ENCODE measurements around the gene RASSF10. TPM values are rescaled to one million over a fixed set of nuclear protein-coding genes. Genes with fewer than 3 reads are reported as not detected.
A peak's percentile ranks its signal among the peaks of the same experiment; 100 is the strongest.

Gene RASSF10
- polyA plus RNA-seq, 2 of the 4 experiments (the other 2 are of a cell fraction) = 3.9 to 10.3 TPM

- CTCF ChIA-PET = interaction anchor here (0.7 to 1.5 kb wide), 4 partner anchors 8 to 143 kb away, joined by 3 to 4 read pairs (median 3); no protein-coding TSS in a partner anchor
- TF ChIP-seq FOSB (CRISPR knock-in tag; IDR thresholded peaks at IDR 0.05) (no peak), HDAC2 (IDR thresholded peaks at IDR 0.05) (no peak), ZSCAN20 (CRISPR knock-in tag; IDR thresholded peaks at IDR 0.05) (no peak)
- no peak overlapping the region for H3K4me2 ChIP-seq
- H3K27ac ChIP-seq = 0 out of 6 replicates have a peak overlapping the region, but pooled peaks of 1 of the 2 experiments have one; percentile 3
- ATAC-seq (no peak), FAIRE-seq (no peak), DNase-seq (ENCODE audit: low read depth in 1 of 2, low spot score in 1 of 2) (no peak)
- H3K4me1 ChIP-seq = peaks cover 38% of the 10 kb centered on the region
- no peak overlapping the region for H3K4me3 ChIP-seq
- H3K9me3 ChIP-seq = no peaks in the 10 kb centered on the region
- WGBS (ENCODE audit: missing lambda C conversion rate) = 75% methylated on average over 4 of the region's 4 CpGs
- POLR2A ChIA-PET = interaction anchor here (1.0 to 1.8 kb wide), 2 partner anchors 15 to 32 kb away, joined by 3 to 6 read pairs; partner anchors contain the start of gene RASSF10
Observed at GRCh38 chr11:13040969-13041561, 31.9 kb downstream of the RASSF10 start.

- TF ChIP-seq PBX3 (IDR thresholded peaks at IDR 0.05) (no peak), ESRRA (IDR thresholded peaks at IDR 0.05; ENCODE audit: borderline replicate concordance, low read length) (peak; percentile 50; the same call in 1 of the 2 replicates), CBX8 (IDR thresholded peaks at IDR 0.05) (no peak), CEBPB (IDR thresholded peaks at IDR 0.05) (peak in 1 of 2 experiments; percentile 19; a peak in 2 of 4 replicates), RARB (CRISPR knock-in tag; IDR thresholded peaks at IDR 0.05) (no peak), EP300 (IDR thresholded peaks at IDR 0.05) (peak in 1 of 2 experiments; percentile 26; a peak in 1 of 5 replicates)
- peak overlapping the region; percentile 43 for H3K4me2 ChIP-seq
- ATAC-seq = peak; percentile 58 to 73
- ChIA-PET POLR2A (no interaction called here), CTCF (interaction anchor here (0.7 to 1.1 kb wide), 4 partner anchors 9 to 712 kb away, joined by 3 read pairs; no protein-coding TSS in a partner anchor)
- H3K9me3 ChIP-seq = no peaks in the 10 kb centered on the region
- WGBS (ENCODE audit: missing lambda C conversion rate) = 47% methylated on average over 5 of the region's 5 CpGs
- no peak for FAIRE-seq
- DNase-seq (ENCODE audit: low read depth in 1 of 2, low spot score in 1 of 2) = peak in 1 of 2 experiments; percentile 70
- peak overlapping the region in 1 of 2 experiments; percentile 61; a peak in 3 of 6 replicates for H3K27ac ChIP-seq
- peaks cover 37% of the 10 kb centered on the region for H3K4me1 ChIP-seq
- H3K4me3 ChIP-seq = no peak overlapping the region
Observed at GRCh38 chr11:13042873-13043342, 33.8 kb downstream of the RASSF10 start.

GRCh38 chr11:13043912-13044628 lies 35.0 kb downstream of the RASSF10 start:
- WGBS (ENCODE audit: missing lambda C conversion rate) = 78% methylated on average over 4 of the region's 4 CpGs
- Histone ChIP-seq H3K9me3 (no peaks in the 10 kb centered on the region), H3K4me3 (no peak overlapping the region), H3K4me1 (peaks cover 29% of the 10 kb centered on the region), H3K4me2 (no peak overlapping the region; the same call in 2 of the 3 replicates), H3K27ac (peak overlapping the region in 1 of 2 experiments; percentile 61; a peak in 2 of 6 replicates)
- DNase-seq (ENCODE audit: low read depth in 1 of 2, low spot score in 1 of 2) (no peak), ATAC-seq (no peak), FAIRE-seq (no peak)
- POLR2A ChIA-PET = no interaction called here
- CTCF ChIA-PET = no interaction called here
- TF ChIP-seq USF2 (IDR thresholded peaks at IDR 0.05) (no peak), RAD21 (conservative IDR thresholded peaks at IDR 0.05 in 1 of 2, IDR thresholded peaks at IDR 0.05 in 1 of 2) (no peak), FOXS1 (CRISPR knock-in tag; IDR thresholded peaks at IDR 0.05) (no peak), SREBF2 (IDR thresholded peaks at IDR 0.05) (no peak), TP53 (CRISPR knock-in tag; IDR thresholded peaks at IDR 0.05) (no peak), CBX8 (IDR thresholded peaks at IDR 0.05) (no peak), ZC3H11A (IDR thresholded peaks at IDR 0.05) (no peak), MAZ (IDR thresholded peaks at IDR 0.05; ENCODE audit: borderline replicate concordance, low read depth, low read length) (no peak), RFX5 (IDR thresholded peaks at IDR 0.05) (no peak), CEBPB (IDR thresholded peaks at IDR 0.05) (no peak), RNF2 (IDR thresholded peaks at IDR 0.05; ENCODE audit: borderline replicate concordance, low read depth) (no peak), KDM1A (IDR thresholded peaks at IDR 0.05; ENCODE audit: low read depth) (no peak), NFE2L2 (conservative IDR thresholded peaks at IDR 0.05; ENCODE audit: low read length) (no peak), NR3C1 (IDR thresholded peaks at IDR 0.05) (no peak), HOXB13 (CRISPR knock-in tag; IDR thresholded peaks at IDR 0.05; ENCODE audit: low read depth) (no peak), POLR2AphosphoS2 (conservative IDR thresholded peaks at IDR 0.05; ENCODE audit: low read length) (no peak), CHD4 (IDR thresholded peaks at IDR 0.05; ENCODE audit: borderline replicate concordance) (no peak), REST (IDR thresholded peaks at IDR 0.05) (no peak), BCL3 (IDR thresholded peaks at IDR 0.05) (no peak)

Measured in A549 (cell line).